Upper lobe of left lung (tissue), 4 donors: ENCODE data around the gene ITPRIP.

ENCODE experiments used
- POLR2A ChIP-seq, 4 donors: fragments of 450-650 bp; IDR thresholded peaks; one replicate each; pipeline ENCODE4 v1.5.1; 2016 to 2017; ENCODE audit warnings: antibody characterized with exemption in 4 of 4, mild to moderate bottlenecking in 2 of 4
- POLR2AphosphoS5 ChIP-seq, 2 donors: sonication (generic); formaldehyde crosslinking; IDR thresholded peaks; one replicate each; pipeline ENCODE4 v1.5.1; 2017; ENCODE audit warnings: antibody characterized with exemption in 2 of 2
- TF ChIP-seq, protein P1 (sequence below), 6 experiments: fragments of 450-650 bp in 4 of 6; fragments of 200-600 bp in 2 of 6; sonication (generic) in 2 of 6; IDR thresholded peaks; one replicate each; pipeline ENCODE4 v1.5.1; 2016 to 2019; ENCODE audit warnings: antibody characterized with exemption in 6 of 6

- TF ChIP-seq POLR2AphosphoS5 (IDR thresholded peaks at IDR 0.05), result no peak
- TF ChIP-seq, protein P1, sequence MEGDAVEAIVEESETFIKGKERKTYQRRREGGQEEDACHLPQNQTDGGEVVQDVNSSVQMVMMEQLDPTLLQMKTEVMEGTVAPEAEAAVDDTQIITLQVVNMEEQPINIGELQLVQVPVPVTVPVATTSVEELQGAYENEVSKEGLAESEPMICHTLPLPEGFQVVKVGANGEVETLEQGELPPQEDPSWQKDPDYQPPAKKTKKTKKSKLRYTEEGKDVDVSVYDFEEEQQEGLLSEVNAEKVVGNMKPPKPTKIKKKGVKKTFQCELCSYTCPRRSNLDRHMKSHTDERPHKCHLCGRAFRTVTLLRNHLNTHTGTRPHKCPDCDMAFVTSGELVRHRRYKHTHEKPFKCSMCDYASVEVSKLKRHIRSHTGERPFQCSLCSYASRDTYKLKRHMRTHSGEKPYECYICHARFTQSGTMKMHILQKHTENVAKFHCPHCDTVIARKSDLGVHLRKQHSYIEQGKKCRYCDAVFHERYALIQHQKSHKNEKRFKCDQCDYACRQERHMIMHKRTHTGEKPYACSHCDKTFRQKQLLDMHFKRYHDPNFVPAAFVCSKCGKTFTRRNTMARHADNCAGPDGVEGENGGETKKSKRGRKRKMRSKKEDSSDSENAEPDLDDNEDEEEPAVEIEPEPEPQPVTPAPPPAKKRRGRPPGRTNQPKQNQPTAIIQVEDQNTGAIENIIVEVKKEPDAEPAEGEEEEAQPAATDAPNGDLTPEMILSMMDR (IDR thresholded peaks at IDR 0.05), result no peak
- no peak for TF ChIP-seq POLR2A (IDR thresholded peaks at IDR 0.05)
Observed at GRCh38 chr10:104351919-104352318, 13.7 kb upstream of the ITPRIP start.
